DMS53 treated with DMSO at 0.1 percent for 48 hours (cell line): ENCODE measurements around the gene ITGB5.
"Not testable (repeated sequence)": the region's sequence is repeated elsewhere in the genome, so short reads cannot be mapped to it uniquely, and the experiment has no call there.

ENCODE experiments used
- DNase-seq: peaks from one replicate; lab custom pipeline; 2025; ENCODE audit not compliant: unreplicated experiment; lab: John Stamatoyannopoulos, UW

Gene ITGB5

DNA sequence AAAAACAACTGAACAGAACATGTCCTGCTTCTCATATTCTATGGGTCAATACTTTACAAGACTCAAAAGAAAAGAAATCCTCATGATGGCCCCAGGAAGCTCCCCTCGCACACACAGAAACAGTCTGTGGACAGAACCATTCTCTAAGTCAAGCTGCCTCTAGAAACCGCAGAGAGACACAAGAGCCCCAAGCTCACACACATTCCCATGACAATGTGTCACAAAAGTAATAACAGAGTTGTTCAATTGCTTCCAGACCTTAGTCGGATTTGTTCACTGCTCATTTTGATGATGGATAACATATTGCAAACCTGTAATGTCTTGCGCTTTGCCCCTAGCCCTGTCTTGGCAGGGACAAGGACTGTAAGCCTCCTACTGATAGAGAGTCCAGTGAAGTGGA is 96.0 kb downstream of the ITGB5 start:
- no peak for DNase-seq

DNA sequence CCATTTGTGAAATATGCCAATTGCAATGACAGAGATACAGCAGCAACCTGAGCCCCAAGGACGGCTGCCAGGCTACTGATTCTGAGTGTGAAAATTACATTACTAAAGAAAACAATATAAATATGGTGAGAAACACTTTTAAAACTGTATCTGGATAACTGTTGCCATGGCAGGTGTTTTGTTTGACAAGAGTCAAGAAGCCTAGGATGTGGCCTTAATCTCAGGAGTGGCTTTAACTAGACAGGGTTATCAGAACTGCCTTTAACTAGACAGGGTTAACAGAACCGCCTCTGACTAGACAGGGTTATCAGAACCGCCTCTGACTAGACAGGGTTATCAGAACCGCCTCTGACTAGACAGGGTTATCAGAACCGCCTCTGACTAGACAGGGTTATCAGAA is 98.1 kb downstream of the ITGB5 start:
- not testable (repeated sequence) for DNase-seq

DNA sequence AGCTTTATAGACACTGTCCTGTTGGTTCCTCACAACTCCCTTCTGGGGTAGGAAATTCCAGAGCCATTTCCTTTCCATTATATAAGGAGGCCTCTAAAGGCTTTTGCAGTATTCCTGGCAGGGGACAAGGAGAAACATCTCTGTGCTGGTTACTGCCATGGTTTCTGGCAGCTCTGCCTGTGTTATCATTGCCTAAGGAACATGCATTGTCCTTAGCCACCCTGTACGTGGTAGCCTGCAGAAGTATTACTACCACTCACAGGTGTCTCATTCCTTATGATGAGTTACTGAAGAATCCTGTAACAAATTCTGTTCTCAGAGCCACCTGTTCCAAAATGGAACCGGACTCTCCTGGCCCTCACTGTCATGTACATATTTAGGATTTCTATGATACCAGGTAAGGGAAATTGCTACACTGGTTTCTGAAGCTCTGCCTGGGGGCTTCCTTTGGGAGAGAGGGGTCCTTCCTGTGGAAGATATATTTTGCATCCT is 98.9 kb downstream of the ITGB5 start:
- DNase-seq = no peak

GRCh38 chr3:124787476-124788195 is 99.5 kb downstream of the ITGB5 start:
- DNase-seq = no peak

DNA sequence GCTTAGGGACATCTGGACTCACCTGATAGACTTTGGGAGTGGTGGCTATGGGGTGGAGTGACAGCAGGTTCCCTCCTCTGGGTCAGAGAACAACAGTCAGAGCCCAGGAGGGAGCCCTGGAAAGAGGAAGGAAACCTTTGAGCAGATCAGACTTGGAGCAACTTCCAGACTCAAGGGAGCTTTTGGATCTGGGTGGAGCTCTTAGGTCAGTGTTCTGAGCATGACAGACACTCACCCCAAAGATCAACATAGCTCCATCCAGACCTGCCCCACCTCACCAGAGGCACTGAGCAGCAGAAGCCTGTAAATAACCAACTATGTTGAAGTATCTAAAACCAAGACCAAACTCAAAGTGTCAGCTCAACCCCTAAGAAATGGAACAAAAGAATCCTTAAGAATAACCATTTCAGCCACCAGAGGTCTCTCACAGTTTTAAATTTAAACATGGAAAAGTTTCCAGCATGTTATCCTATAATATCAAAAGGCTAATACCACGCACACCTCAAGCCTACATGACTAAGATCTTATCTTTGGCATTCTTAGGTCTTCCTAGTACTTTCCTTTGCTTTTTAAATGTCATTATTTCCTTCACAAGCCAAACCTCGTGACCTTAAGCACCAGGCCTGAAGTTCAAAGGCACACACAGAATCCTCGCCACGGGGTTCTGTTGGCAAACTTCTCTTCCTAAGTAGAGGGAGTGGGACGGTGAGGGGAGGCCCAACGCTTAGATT is 100.5 kb downstream of the ITGB5 start:
- DNase-seq = no peak

- no peak for DNase-seq
Observed at GRCh38 chr3:124785973-124786372, 101.2 kb downstream of the ITGB5 start.

DNA sequence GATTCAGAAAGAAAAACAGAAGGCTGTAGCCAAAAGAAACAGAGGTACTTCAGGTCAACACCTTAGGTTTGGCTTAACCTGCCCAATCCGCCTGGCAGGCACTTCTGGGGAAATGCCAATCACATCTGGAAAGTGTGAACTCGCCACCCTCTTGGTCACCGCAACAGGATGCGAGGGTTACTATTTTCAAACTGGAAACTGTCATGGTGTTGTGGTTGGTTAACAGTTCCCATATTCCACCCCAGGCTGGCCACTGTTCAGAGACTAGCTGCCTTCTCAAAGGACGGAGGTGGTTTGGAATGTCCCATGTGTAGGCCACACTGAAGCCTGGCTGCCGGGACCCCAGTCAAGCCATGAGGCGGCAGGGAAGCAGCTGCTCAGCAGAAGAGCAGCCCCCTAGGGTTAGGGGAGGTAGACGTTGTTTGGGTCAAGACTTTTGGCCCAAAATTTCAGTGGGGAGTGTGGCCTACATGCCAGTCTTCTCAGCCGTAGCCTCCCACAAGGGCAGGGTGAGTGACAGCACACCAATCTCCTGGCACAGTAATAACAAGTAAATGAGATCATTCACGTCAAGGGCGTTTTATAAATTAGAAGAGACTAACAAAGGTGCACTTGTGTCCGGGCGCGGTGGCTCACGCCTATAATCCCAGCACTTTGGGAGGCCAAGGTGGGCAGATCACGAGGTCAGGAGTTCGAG is 102.3 kb downstream of the ITGB5 start:
- no peak for DNase-seq

GRCh38 chr3:124783696-124784095 is 103.5 kb downstream of the ITGB5 start:
- DNase-seq = no peak

DNA sequence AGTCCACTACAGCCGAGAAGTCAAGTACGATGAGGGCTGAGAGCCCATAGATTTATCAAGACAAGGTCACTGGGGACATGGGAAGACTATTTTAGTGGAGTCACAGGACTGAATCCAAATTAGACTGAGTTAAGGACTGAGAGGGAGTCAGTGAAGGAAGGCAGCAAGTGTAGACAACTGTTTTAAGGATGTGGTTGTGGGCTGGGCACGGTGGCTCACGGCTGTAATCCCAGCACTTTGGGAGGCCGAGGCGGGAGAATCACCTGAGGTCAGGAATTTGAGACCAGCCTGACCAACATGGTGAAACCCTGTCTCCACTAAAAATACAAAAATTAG is 104.8 kb downstream of the ITGB5 start:
- not testable (repeated sequence) for DNase-seq

GRCh38 chr3:124781476-124782376 is 105.4 kb downstream of the ITGB5 start:
- no peak for DNase-seq

GRCh38 chr3:124780761-124781475 is 106.2 kb downstream of the ITGB5 start:
- no peak for DNase-seq

DNA sequence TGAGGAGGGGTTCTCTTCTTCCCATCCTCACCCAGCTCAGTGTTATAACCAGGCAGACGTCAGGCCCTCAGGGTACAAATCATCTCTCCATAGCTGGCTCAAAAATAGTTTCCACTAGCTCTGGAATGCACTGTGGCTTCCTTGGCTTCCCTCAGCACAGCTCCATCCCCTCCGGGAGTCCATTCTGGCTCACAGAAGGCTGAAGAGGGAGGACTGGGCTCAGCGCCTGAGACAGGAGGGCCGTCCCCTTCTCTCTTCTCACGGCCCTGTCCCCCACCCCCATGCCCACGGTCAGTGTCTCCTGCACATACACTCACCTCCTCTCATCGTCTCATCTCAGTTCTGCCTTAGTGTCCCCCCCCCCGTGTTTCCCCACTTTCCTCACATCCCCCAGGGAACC is 106.8 kb downstream of the ITGB5 start:
- no peak for DNase-seq

- no peak for DNase-seq
Observed at GRCh38 chr3:124779751-124780191, 107.4 kb downstream of the ITGB5 start.

DNA sequence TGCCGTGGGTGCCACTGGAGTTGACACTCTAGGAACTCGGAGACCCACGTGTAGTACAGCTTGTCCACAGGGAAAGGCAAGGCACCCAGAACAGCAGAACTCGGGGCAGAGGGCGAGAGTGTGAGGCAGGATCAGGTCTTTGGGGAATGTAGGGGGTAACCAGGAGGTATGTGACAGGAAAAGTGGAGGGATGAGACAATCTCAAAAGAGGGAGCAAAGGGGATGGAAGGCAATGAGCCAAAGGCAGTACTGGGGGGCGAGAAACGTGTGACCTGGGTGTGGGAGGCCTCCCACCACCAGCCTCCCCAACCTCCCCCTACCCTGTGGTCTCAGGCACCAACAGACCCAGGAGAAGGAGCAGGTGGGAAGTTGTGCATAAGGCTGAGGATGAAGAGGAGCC is 108.0 kb downstream of the ITGB5 start:
- DNase-seq = no peak

- DNase-seq = no peak
Observed at GRCh38 chr3:124777762-124778470, 109.2 kb downstream of the ITGB5 start.

GRCh38 chr3:124776856-124777255 is 110.3 kb downstream of the ITGB5 start:
- DNase-seq = no peak

GRCh38 chr3:124775877-124776276 is 111.3 kb downstream of the ITGB5 start:
- no peak for DNase-seq

- DNase-seq = no peak
Observed at GRCh38 chr3:124774841-124775402, 112.2 kb downstream of the ITGB5 start.

- no peak for DNase-seq
Observed at GRCh38 chr3:124774327-124774718, 112.8 kb downstream of the ITGB5 start.
